Breast epithelium (tissue), 4 donors: ENCODE data around the gene MIX23. TPM values are rescaled to one million over a fixed set of nuclear protein-coding genes. Genes with fewer than 3 reads are reported as not detected.
A peak's percentile ranks its signal among the peaks of the same experiment; 100 is the strongest.

ENCODE experiments used
- DNase-seq, 2 donors: peaks; one replicate each; pipeline ENCODE4 v3.0.0-alpha.2; 2019; ENCODE audit warnings: low spot score in 2 of 2
- H3K27ac ChIP-seq, 2 donors: fragments of 200-600 bp; sonication (generic) in 1 of 2; one replicate each; pipeline ENCODE4 v1.5.1; 2016 to 2019; ENCODE audit warnings: mild to moderate bottlenecking in 1 of 2
- H3K27me3 ChIP-seq, 2 donors: fragments of 200-600 bp; sonication (generic) in 1 of 2; one replicate each; pipeline versions ENCODE4 v1.5.1 to v1.6.0; 2017 to 2019; ENCODE audit warnings: control low read depth in 1 of 2, mild to moderate bottlenecking in 1 of 2
- H3K36me3 ChIP-seq: fragments of 200-600 bp; one replicate; pipeline ENCODE4 v1.5.1; 2019
- H3K4me1 ChIP-seq, 2 donors: fragments of 200-600 bp; sonication (generic); one replicate each; pipeline ENCODE4 v1.5.1; 2016 to 2019; ENCODE audit warnings: control low read depth in 1 of 2
- H3K4me3 ChIP-seq, 3 donors: fragments of 200-600 bp; sonication (generic); 1 replicate in 2 of 3; 2 replicates in 1 of 3; pipeline ENCODE4 v1.5.1; 2016 to 2019; ENCODE audit warnings: mild to moderate bottlenecking in 3 of 3, moderate library complexity in 2 of 3
- H3K9me3 ChIP-seq, 2 donors: fragments of 200-600 bp; sonication (generic) in 1 of 2; one replicate each; pipeline ENCODE4 v1.5.1; 2016 to 2019; ENCODE audit warnings: control low read depth in 1 of 2
- CTCF ChIP-seq, 3 donors: fragments of 450-650 bp; IDR thresholded peaks; one replicate each; pipeline ENCODE4 v1.5.1; 2016 to 2017; ENCODE audit warnings: antibody characterized with exemption in 3 of 3, mild to moderate bottlenecking in 3 of 3, moderate library complexity in 3 of 3
- POLR2A ChIP-seq: fragments of 450-650 bp; IDR thresholded peaks from one replicate; pipeline ENCODE4 v1.6.1; 2016; ENCODE audit warnings: antibody characterized with exemption, mild to moderate bottlenecking, moderate library complexity
- POLR2AphosphoS5 ChIP-seq, 3 donors: sonication (generic); formaldehyde crosslinking; IDR thresholded peaks; one replicate each; pipeline ENCODE4 v1.6.1; 2017; ENCODE audit warnings: antibody characterized with exemption in 3 of 3
- intact Hi-C: fragments of 100-400 bp; cut with DNase I; formaldehyde crosslinking; loops from one replicate; pipeline ENCODE4 v1.15.1; 2023; ENCODE audit warnings: low total_unique reads
- total RNA-seq, 3 donors: library from RNA; depleted of rRNA; stranded (reverse); fragments of >200 nt; gene quantifications; one replicate each; pipeline ENCODE4 v1.1.0, GENCODE V29; 2016

Gene MIX23
- total RNA-seq, 3 donors from 2014 or later = 10.8 to 20.3 (median 15.0) TPM

- Histone ChIP-seq H3K4me3 (no peak overlapping the region), H3K27ac (no peak overlapping the region), H3K9me3 (no peaks in the 10 kb centered on the region), H3K36me3 (no peaks in the 10 kb centered on the region), H3K4me1 (no peaks in the 10 kb centered on the region), H3K27me3 (no peaks in the 10 kb centered on the region)
- DNase-seq = no peak
- intact Hi-C loops = no loop called here
- TF ChIP-seq POLR2AphosphoS5 (IDR thresholded peaks at IDR 0.05) (no peak), POLR2A (no peak), CTCF (IDR thresholded peaks at IDR 0.05) (no peak)
Measured at GRCh38 chr3:122394173-122394572, 11.1 kb upstream of the MIX23 start.

DNA sequence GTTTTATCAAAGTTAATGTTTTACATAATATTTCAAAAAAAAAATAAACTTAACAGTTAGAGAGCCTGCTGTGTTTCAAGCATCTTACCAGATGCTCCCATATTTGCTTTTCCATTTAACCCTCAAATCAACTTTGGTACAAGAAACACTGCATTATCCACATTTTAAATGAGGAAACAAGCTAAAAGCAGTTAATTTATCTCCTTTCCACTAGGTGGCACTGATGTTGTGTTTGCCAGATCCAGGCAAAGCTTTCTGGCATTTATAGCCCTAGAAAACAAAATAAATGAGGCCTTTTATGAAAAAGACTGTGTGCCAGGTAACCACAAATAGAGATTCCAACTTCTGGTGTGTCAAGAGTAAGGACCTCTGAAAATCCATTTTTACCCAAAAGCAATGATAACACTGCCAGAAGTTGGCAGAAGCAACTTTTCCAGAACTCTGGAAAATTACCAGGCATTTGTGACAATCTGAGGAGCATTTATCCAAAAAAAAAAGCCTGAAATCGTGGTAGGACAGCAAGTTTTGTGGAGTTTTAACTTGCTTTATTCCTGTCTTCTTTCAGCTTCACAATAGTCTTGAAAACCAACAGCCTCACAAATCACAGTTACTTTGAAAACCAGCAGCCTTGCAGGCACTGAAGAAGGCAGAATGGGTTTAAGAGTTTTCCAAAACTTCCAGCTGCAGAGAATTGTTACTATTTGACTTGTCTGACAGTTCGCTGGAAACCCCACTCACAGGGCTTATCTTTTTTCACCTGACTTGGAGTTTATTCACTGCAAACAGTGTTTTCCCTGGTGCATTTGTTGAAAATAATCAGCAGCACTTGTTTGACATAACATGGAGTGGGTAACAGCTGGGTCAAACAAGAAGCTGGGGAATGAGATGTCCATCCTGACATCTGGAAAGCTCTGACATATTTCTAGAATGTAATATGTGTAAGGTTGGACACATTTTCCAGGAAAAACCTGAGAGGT is 10.1 kb upstream of the MIX23 start:
- TF ChIP-seq POLR2A = no peak
- peak; percentile 28 to 59 (median 58) for TF ChIP-seq CTCF (IDR thresholded peaks at IDR 0.05)
- TF ChIP-seq POLR2AphosphoS5 (IDR thresholded peaks at IDR 0.05) = no peak
- DNase-seq = no peak
- H3K4me1 ChIP-seq = no peaks in the 10 kb centered on the region
- no peak overlapping the region for H3K4me3 ChIP-seq
- no peaks in the 10 kb centered on the region for H3K36me3 ChIP-seq
- intact Hi-C loops = no loop called here
- no peaks in the 10 kb centered on the region for H3K9me3 ChIP-seq
- H3K27ac ChIP-seq = no peak overlapping the region
- no peaks in the 10 kb centered on the region for H3K27me3 ChIP-seq

GRCh38 chr3:122391681-122392446 is 8.8 kb upstream of the MIX23 start:
- TF ChIP-seq CTCF (IDR thresholded peaks at IDR 0.05) (no peak), POLR2A (no peak), POLR2AphosphoS5 (IDR thresholded peaks at IDR 0.05) (no peak)
- intact Hi-C loops = no loop called here
- H3K27me3 ChIP-seq = no peaks in the 10 kb centered on the region
- H3K27ac ChIP-seq = no peak overlapping the region
- no peaks in the 10 kb centered on the region for H3K4me1 ChIP-seq
- H3K4me3 ChIP-seq = no peak overlapping the region
- no peaks in the 10 kb centered on the region for H3K36me3 ChIP-seq
- no peak for DNase-seq
- H3K9me3 ChIP-seq = no peaks in the 10 kb centered on the region

GRCh38 chr3:122390665-122391064 is 7.6 kb upstream of the MIX23 start:
- no peak for DNase-seq
- TF ChIP-seq CTCF (IDR thresholded peaks at IDR 0.05) (no peak), POLR2A (no peak), POLR2AphosphoS5 (IDR thresholded peaks at IDR 0.05) (no peak)
- H3K27ac ChIP-seq = no peak overlapping the region
- H3K4me1 ChIP-seq = no peaks in the 10 kb centered on the region
- H3K36me3 ChIP-seq = no peaks in the 10 kb centered on the region
- intact Hi-C loops = no loop called here
- H3K9me3 ChIP-seq = no peaks in the 10 kb centered on the region
- H3K4me3 ChIP-seq = no peak overlapping the region
- H3K27me3 ChIP-seq = no peaks in the 10 kb centered on the region

DNA sequence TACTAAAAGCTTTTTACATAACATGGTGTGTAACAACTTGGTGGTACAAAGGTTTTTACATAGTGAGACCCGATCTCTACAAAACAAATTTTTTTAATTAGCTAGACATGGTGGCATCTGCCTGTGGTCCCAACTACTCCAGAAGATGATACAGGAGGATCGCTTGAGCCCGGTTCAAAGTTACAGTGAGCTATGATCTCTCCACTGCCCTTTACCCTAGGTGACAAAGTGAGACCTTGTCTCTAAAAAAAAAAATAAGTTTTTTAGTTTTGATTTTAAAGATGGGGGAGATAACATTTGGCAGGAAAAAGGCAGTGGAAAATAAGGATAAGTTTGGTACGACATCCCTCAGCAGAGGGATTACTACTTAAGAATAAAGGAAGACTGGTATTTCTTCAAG is 6.9 kb upstream of the MIX23 start:
- Histone ChIP-seq H3K9me3 (no peaks in the 10 kb centered on the region), H3K27ac (no peak overlapping the region), H3K27me3 (no peaks in the 10 kb centered on the region), H3K4me3 (no peak overlapping the region), H3K4me1 (no peaks in the 10 kb centered on the region), H3K36me3 (no peaks in the 10 kb centered on the region)
- no peak for DNase-seq
- intact Hi-C loops = no loop called here
- no peak for TF ChIP-seq POLR2A
